Activated naive CD4-positive, alpha-beta T cell treated with anti-CD3 and anti-CD28 coated beads, Interleukin-2, amount 50 U/mL, for 24 hours (primary cell): Measurements from ENCODE around the gene CCDC24.

ENCODE experiments used
- H3K27ac Mint-ChIP-seq: one replicate; pipeline ENCODE4 v1.8.0; 2021; ENCODE audit warnings: mild to moderate bottlenecking, mixed read lengths
- H3K27me3 Mint-ChIP-seq: one replicate; pipeline ENCODE4 v1.8.0; 2021; ENCODE audit warnings: mixed read lengths
- H3K36me3 Mint-ChIP-seq: one replicate; pipeline ENCODE4 v1.8.0; 2021; ENCODE audit warnings: mixed read lengths
- H3K4me1 Mint-ChIP-seq: one replicate; pipeline ENCODE4 v1.8.0; 2021; ENCODE audit warnings: mixed read lengths
- H3K4me3 Mint-ChIP-seq: one replicate; pipeline ENCODE4 v1.8.0; 2021; ENCODE audit warnings: mild to moderate bottlenecking, mixed read lengths
- H3K9me3 Mint-ChIP-seq: one replicate; pipeline ENCODE4 v1.8.0; 2021; ENCODE audit warnings: mixed read lengths

Gene CCDC24

GRCh38 chr1:44019466-44019948 lies 28.1 kb downstream of the CCDC24 start:
- H3K4me1 Mint-ChIP-seq: no peaks in the 10 kb centered on the region
- no peaks in the 10 kb centered on the region for H3K9me3 Mint-ChIP-seq
- no peak overlapping the region for H3K27ac Mint-ChIP-seq
- H3K36me3 Mint-ChIP-seq: peaks cover 7% of the 10 kb centered on the region
- H3K4me3 Mint-ChIP-seq: no peak overlapping the region
- no peaks in the 10 kb centered on the region for H3K27me3 Mint-ChIP-seq

DNA sequence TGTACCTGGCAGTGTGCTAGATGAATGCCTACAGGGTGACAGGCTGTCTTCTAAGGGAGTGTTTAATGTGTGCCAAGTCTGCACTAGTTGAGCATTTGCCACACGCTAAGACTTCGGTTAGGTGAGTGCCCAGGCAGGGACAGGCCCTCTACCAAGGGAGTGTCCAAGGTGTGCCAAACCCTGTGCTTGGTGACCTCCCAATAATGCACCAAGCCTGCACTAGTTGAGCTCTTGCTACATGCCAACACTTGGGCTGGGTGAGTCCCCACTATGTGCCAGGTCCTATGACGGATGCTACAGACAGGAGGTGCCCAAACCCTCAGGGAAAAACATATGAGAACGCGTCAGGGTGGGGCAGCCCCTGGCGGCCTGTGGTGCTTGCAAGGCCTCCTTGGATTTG lies 29.1 kb downstream of the CCDC24 start:
- Mint-ChIP-seq H3K4me3 (no peak overlapping the region), H3K27me3 (no peaks in the 10 kb centered on the region), H3K4me1 (no peaks in the 10 kb centered on the region), H3K9me3 (no peaks in the 10 kb centered on the region), H3K27ac (no peak overlapping the region), H3K36me3 (peaks cover 11% of the 10 kb centered on the region)

- no peak overlapping the region for H3K27ac Mint-ChIP-seq
- no peaks in the 10 kb centered on the region for H3K9me3 Mint-ChIP-seq
- no peak overlapping the region for H3K4me3 Mint-ChIP-seq
- H3K4me1 Mint-ChIP-seq: no peaks in the 10 kb centered on the region
- no peaks in the 10 kb centered on the region for H3K27me3 Mint-ChIP-seq
- peaks cover 11% of the 10 kb centered on the region for H3K36me3 Mint-ChIP-seq
These were observed 29.8 kb downstream of the CCDC24 start for GRCh38 chr1:44021156-44021555.

- Mint-ChIP-seq H3K27me3 (no peaks in the 10 kb centered on the region), H3K27ac (no peak overlapping the region), H3K4me3 (no peak overlapping the region), H3K4me1 (no peaks in the 10 kb centered on the region), H3K36me3 (peaks cover 11% of the 10 kb centered on the region), H3K9me3 (no peaks in the 10 kb centered on the region)
These were observed 30.4 kb downstream of the CCDC24 start for GRCh38 chr1:44021581-44022321.

DNA sequence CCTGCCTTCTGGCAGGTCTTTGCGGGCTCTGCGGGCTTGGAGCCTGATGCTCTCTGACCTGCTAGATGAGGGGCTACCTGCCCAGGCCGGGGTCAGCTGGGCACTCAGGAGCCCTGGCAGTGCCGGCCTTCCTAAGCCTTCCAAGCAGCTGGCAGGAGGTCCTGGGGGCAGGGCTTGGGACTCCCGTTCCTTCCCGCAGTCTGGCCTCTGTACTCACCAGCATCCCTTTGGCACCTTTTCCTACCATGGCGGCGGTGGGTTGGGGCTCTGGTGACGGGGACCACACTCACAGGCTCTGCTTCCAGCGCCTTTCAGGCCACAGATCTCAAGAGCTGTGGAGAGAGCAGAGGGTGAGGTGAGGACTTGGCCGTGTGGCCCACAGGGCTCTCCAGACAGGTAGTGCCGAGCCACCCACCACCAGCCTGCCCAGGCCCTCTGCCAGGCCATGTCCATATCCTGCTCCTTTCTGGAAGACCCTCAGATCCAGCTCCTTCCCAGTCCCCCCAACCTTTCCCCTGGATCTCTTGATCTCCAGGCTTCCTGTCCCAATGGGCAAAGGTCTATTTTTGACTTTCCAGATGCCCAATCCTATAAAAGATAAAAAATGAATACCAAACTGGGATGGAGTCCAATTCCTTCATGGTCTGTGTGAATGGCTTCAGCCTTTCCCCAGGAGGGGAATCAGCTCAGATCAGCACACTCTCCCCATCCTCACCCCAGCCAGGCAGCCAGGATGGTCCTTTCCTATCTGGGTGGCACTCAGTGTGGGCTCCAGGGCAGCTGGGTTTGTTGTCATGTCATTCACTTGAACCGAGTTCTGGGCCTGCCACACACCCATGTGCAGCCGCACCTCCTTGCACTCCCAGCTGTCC lies 32.9 kb downstream of the CCDC24 start:
- Mint-ChIP-seq H3K27ac (no peak overlapping the region), H3K27me3 (no peaks in the 10 kb centered on the region), H3K4me3 (no peak overlapping the region), H3K4me1 (peaks cover 15% of the 10 kb centered on the region), H3K9me3 (no peaks in the 10 kb centered on the region), H3K36me3 (peaks cover 13% of the 10 kb centered on the region)

GRCh38 chr1:44024903-44025525 lies 33.6 kb downstream of the CCDC24 start:
- H3K4me1 Mint-ChIP-seq: peaks cover 22% of the 10 kb centered on the region
- H3K27ac Mint-ChIP-seq: no peak overlapping the region
- H3K9me3 Mint-ChIP-seq: no peaks in the 10 kb centered on the region
- H3K27me3 Mint-ChIP-seq: no peaks in the 10 kb centered on the region
- peaks cover 15% of the 10 kb centered on the region for H3K36me3 Mint-ChIP-seq
- H3K4me3 Mint-ChIP-seq: no peak overlapping the region

- H3K36me3 Mint-ChIP-seq: peaks cover 15% of the 10 kb centered on the region
- H3K9me3 Mint-ChIP-seq: no peaks in the 10 kb centered on the region
- no peak overlapping the region for H3K27ac Mint-ChIP-seq
- no peaks in the 10 kb centered on the region for H3K27me3 Mint-ChIP-seq
- peaks cover 22% of the 10 kb centered on the region for H3K4me1 Mint-ChIP-seq
- no peak overlapping the region for H3K4me3 Mint-ChIP-seq
These were observed 34.4 kb downstream of the CCDC24 start for GRCh38 chr1:44025816-44026215.

- peaks cover 11% of the 10 kb centered on the region for H3K36me3 Mint-ChIP-seq
- no peak overlapping the region for H3K27ac Mint-ChIP-seq
- H3K9me3 Mint-ChIP-seq: no peaks in the 10 kb centered on the region
- peaks cover 22% of the 10 kb centered on the region for H3K4me1 Mint-ChIP-seq
- no peaks in the 10 kb centered on the region for H3K27me3 Mint-ChIP-seq
- H3K4me3 Mint-ChIP-seq: no peak overlapping the region
These were observed 35.9 kb downstream of the CCDC24 start for GRCh38 chr1:44027320-44027719.

DNA sequence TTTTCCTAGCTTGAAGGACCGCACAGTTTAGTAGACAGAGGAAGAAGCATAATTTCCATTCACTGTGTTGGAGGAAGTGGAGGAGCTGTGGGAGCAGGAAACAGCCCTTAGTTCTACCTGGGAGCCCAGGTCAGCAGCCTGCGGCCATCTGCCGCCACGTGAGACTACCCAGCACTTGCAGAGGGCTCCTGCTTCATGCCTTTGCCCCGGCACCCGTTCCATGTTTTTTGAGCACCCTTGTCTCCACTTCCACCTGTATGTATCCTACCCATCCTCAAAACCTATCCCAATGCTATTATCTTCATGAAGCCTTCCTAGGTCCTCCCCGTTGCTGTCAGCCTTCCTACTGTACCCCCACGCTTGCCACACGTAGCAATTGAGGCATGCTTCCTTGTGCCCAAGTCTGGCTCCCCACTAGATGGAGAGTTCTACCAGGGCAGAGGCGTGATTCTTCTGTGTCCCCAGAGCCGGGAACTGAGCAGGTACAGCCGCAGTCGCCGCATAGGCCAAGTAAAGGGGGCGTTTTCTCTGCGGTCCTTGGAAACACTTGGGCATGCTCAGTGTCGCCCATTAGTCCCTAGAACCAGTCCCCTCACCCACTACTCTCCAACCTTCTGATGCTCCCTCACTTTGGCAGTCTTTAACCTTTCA lies 38.0 kb downstream of the CCDC24 start:
- peak overlapping the region; percentile 97 for H3K27ac Mint-ChIP-seq
- no peaks in the 10 kb centered on the region for H3K9me3 Mint-ChIP-seq
- peaks cover 25% of the 10 kb centered on the region for H3K4me1 Mint-ChIP-seq
- peaks cover 8% of the 10 kb centered on the region for H3K36me3 Mint-ChIP-seq
- peak overlapping the region; percentile 97 for H3K4me3 Mint-ChIP-seq
- H3K27me3 Mint-ChIP-seq: no peaks in the 10 kb centered on the region

DNA sequence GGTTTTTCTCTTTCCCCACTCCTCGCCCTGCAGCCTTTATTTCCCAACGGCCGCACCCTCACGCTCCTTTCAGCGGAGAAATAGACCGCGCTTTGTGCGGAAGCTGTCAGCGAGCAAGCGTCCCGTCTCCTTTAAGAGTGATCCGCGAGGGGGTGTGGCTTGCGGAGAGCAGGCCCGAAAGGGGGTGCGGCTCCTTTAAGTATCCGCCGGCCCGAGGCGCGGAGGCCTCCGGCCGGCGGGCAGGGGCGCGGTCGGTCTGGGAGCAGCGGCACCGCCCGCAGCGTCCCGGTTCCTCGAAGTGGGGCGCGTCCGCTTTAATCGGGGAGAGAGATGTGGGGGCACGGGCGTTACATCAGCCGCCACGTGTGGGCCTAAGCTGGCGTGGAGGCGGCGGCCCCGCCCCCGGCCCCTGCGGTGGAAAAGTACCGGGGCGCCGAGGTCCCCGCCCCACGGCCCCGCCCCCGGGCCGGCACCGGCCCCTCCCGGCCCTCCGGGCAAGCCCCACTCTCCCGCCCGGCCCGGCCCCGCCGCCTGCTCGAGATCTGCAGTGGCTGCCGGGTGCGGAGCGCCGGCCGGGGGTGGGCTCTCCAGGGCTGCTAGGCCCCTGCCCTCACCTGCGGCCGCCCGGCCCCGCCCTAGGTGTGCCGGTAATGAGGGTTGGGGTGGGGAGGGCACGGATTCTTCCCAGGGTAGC lies 38.7 kb downstream of the CCDC24 start:
- Mint-ChIP-seq H3K27me3 (no peaks in the 10 kb centered on the region), H3K27ac (peak overlapping the region; percentile 97), H3K4me1 (peaks cover 25% of the 10 kb centered on the region), H3K36me3 (peaks cover 5% of the 10 kb centered on the region), H3K4me3 (peak overlapping the region; percentile 97), H3K9me3 (no peaks in the 10 kb centered on the region)

DNA sequence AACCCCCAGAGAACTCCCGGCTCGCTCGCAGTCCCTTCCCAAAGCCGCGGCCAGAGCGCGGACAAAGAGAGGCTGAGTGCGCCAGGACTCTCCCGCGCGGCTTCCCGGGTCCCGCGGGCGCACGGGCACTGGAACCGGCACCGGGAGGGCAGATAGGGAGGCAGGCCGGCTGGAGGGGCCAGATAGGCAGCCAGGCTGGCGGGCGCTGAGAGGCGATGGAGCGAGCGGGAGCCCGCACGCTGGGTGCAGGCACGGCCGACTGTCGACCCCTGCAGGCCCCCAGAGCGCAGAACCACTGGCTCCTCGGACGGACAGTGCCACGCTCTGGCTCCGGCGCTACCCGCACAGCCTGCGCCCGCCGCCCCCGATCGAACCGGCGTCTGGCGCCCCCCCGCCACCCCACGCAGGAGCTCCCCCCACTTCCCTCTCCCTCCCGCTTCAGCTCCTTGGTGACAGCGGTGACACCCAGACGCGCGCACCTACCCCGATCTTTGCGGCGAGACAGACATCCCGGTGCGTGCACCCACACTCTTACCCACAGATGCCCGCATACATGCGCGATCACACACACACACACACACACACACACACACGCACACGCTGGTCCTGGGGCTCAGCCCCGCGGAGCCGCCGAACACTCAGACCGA lies 39.3 kb downstream of the CCDC24 start:
- peak overlapping the region; percentile 89 for H3K4me3 Mint-ChIP-seq
- H3K27me3 Mint-ChIP-seq: no peaks in the 10 kb centered on the region
- no peaks in the 10 kb centered on the region for H3K9me3 Mint-ChIP-seq
- peaks cover 4% of the 10 kb centered on the region for H3K36me3 Mint-ChIP-seq
- H3K27ac Mint-ChIP-seq: peak overlapping the region; percentile 92
- peaks cover 25% of the 10 kb centered on the region for H3K4me1 Mint-ChIP-seq

DNA sequence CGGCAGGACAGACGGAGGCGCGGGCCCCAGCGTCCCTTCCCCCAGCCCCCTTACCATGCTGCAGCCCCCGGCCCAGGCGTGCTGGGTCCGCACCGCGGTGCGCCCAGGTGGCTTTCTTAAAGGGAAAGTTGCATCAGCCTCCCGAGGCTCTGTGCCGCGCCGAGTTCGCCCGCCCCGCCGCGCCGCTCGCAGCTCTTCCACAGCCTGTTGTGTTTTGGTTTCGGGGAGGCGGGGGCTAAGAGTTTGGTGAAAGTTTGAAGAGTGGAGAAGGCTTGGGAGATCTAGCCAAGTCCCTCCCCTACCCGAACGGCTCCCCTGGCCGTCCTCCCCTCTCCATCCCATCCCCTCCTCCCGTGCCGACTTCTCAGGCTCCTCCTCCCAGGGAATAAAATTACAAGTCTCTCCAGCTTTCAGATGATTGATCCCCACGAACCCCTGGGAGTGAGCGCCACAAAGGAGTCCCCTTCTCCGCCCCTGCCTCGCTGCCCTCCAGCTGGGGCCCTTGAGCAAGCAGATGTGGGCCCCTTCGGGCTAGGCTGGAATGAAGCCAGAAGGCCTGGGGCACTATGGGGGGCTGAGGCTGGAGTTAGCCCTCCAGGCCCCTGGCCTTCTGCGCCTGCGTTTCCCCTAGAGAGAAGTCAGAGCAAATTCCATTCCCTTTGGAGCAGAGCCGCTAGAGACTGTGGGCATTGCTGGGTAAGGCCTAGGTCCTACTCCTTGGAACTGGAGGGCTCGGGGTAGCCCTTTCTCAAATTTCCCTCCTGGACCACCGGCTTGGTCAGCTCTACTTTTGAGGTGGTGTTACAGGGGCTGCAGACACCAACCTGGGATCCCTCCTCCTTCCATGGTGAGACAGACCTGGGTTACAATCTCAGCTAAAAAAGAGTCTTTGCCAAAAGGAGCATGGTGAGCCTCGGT lies 40.1 kb downstream of the CCDC24 start, which contains the start of gene SLC6A9:
Gene SLC6A9, minus strand, starts transcription at position 211 of the 918 bp plus-strand sequence. CDS start 7,185 bp downstream, outside the sequence.
- Mint-ChIP-seq H3K27me3 (no peaks in the 10 kb centered on the region), H3K27ac (peak within 1 kb of the TSS; percentile 92), H3K4me1 (peaks cover 25% of the 10 kb centered on the region), H3K4me3 (peak within 1 kb of the TSS; percentile 89), H3K36me3 (peaks cover 4% of the 10 kb centered on the region), H3K9me3 (no peaks in the 10 kb centered on the region)

DNA sequence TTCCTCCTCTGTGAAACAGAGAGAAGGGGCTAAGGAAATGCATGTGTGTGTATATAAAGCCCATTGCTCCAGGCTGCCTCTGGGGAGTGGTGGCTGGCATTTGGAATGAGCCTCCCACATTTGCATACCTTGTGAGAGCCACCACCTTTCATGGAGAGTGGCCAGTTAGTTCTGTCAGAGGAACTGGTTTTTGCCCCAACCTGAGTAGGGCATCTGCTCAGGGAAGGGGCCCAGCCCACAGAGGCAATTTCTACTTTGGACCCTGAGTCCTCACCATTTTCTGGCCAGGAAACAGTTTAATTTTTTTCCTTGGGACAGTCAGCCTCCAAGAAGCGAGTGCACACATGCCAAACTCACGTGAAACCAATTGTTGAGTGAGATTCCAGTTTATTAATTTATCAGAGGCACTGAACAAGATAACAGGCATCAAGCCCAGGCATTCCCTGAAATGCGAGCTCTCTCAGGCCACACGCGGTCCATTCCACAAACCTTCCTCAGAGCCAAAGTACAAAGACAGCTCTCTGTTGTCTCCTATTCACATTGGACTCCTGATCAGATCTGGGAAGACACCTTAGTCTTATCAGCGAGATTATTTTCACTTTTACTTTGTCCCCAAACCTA lies 40.9 kb downstream of the CCDC24 start:
- H3K4me3 Mint-ChIP-seq: peak overlapping the region; percentile 89
- no peaks in the 10 kb centered on the region for H3K27me3 Mint-ChIP-seq
- H3K9me3 Mint-ChIP-seq: no peaks in the 10 kb centered on the region
- no peak overlapping the region for H3K27ac Mint-ChIP-seq
- peaks cover 3% of the 10 kb centered on the region for H3K36me3 Mint-ChIP-seq
- H3K4me1 Mint-ChIP-seq: peaks cover 25% of the 10 kb centered on the region
